ENCODE results near the gene USP9X. TPM values are rescaled to one million over a fixed set of nuclear protein-coding genes. Genes with fewer than 3 reads are reported as not detected.

Gene USP9X
- total RNA-seq, 2 experiments from 2014 or later, result 38.0 to 58.5 TPM

- no peaks in the 10 kb centered on the region for H4K20me1 ChIP-seq (ENCODE audit: insufficient read depth, low read length)
- no peak overlapping the region for H2AFZ ChIP-seq (ENCODE audit: low read length)
- ChIA-PET POLR2A (interaction anchor here (0.6 to 1.2 kb wide), 4 partner anchors 15 to 363 kb away, joined by 3 to 4 read pairs (median 3); no protein-coding TSS in a partner anchor), CTCF (ENCODE audit: unreplicated experiment) (no interaction called here)
- TF ChIP-seq CTCF (conservative IDR thresholded peaks at IDR 0.05; ENCODE audit: low read length) (no peak), EZH2phosphoT487 (IDR thresholded peaks at IDR 0.05; ENCODE audit: borderline replicate concordance, low read depth, low read length) (no peak)
- no peaks in the 10 kb centered on the region for H3K36me3 ChIP-seq (ENCODE audit: insufficient read depth, low read length)
- H3K4me2 ChIP-seq (ENCODE audit: low read length), result no peak overlapping the region
- no peaks in the 10 kb centered on the region for H3K79me2 ChIP-seq (ENCODE audit: insufficient read depth, low read depth, low read length)
- intact Hi-C loops (cut with micrococcal nuclease; ENCODE audit: unreplicated experiment), result no loop called here
- H3K4me3 ChIP-seq (ENCODE audit: low read depth, low read length, poor library complexity, severe bottlenecking), result no peak overlapping the region
- H3K4me1 ChIP-seq (ENCODE audit: insufficient read depth, low read length, poor library complexity, severe bottlenecking), result no peaks in the 10 kb centered on the region
- no TSS peak for BruUV-seq (replicated peaks)
- H3K9me2 ChIP-seq (ENCODE audit: insufficient read depth, low read length), result no peaks in the 10 kb centered on the region
- no peak for DNase-seq (ENCODE audit: low spot score)
- no peaks in the 10 kb centered on the region for H3K9me3 ChIP-seq (ENCODE audit: low read length)
- H3K27ac ChIP-seq (ENCODE audit: low read depth, low read length, poor library complexity, severe bottlenecking), result no peak overlapping the region
Observed at GRCh38 chrX:41241962-41242361, 156.7 kb downstream of the USP9X start.

GRCh38 chrX:41245641-41246040 lies 160.4 kb downstream of the USP9X start:
- TF ChIP-seq EZH2phosphoT487 (IDR thresholded peaks at IDR 0.05; ENCODE audit: borderline replicate concordance, low read depth, low read length), result no peak
- no peak for TF ChIP-seq CTCF (conservative IDR thresholded peaks at IDR 0.05; ENCODE audit: low read length)
- ChIA-PET POLR2A (no interaction called here), CTCF (ENCODE audit: unreplicated experiment) (no interaction called here)
- no TSS peak for BruUV-seq (replicated peaks)
- Histone ChIP-seq H3K4me2 (ENCODE audit: low read length) (no peak overlapping the region), H3K79me2 (ENCODE audit: insufficient read depth, low read depth, low read length) (no peaks in the 10 kb centered on the region), H3K36me3 (ENCODE audit: insufficient read depth, low read length) (no peaks in the 10 kb centered on the region), H2AFZ (ENCODE audit: low read length) (no peak overlapping the region), H3K9me3 (ENCODE audit: low read length) (no peaks in the 10 kb centered on the region), H3K4me3 (ENCODE audit: low read depth, low read length, poor library complexity, severe bottlenecking) (no peak overlapping the region), H3K9me2 (ENCODE audit: insufficient read depth, low read length) (no peaks in the 10 kb centered on the region), H3K27ac (ENCODE audit: low read depth, low read length, poor library complexity, severe bottlenecking) (no peak overlapping the region), H3K4me1 (ENCODE audit: insufficient read depth, low read length, poor library complexity, severe bottlenecking) (no peaks in the 10 kb centered on the region), H4K20me1 (ENCODE audit: insufficient read depth, low read length) (no peaks in the 10 kb centered on the region)
- no peak for DNase-seq (ENCODE audit: low spot score)
- intact Hi-C loops (cut with micrococcal nuclease; ENCODE audit: unreplicated experiment), result no loop called here

GRCh38 chrX:41250867-41251266 lies 165.6 kb downstream of the USP9X start:
- H3K27ac ChIP-seq (ENCODE audit: low read depth, low read length, poor library complexity, severe bottlenecking), result no peak overlapping the region
- intact Hi-C loops (cut with micrococcal nuclease; ENCODE audit: unreplicated experiment), result no loop called here
- H3K4me1 ChIP-seq (ENCODE audit: insufficient read depth, low read length, poor library complexity, severe bottlenecking), result no peaks in the 10 kb centered on the region
- no peak for TF ChIP-seq EZH2phosphoT487 (IDR thresholded peaks at IDR 0.05; ENCODE audit: borderline replicate concordance, low read depth, low read length)
- TF ChIP-seq CTCF (conservative IDR thresholded peaks at IDR 0.05; ENCODE audit: low read length), result no peak
- H2AFZ ChIP-seq (ENCODE audit: low read length), result no peak overlapping the region
- no peak for DNase-seq (ENCODE audit: low spot score)
- no TSS peak for BruUV-seq (replicated peaks)
- H4K20me1 ChIP-seq (ENCODE audit: insufficient read depth, low read length), result no peaks in the 10 kb centered on the region
- no peak overlapping the region for H3K4me3 ChIP-seq (ENCODE audit: low read depth, low read length, poor library complexity, severe bottlenecking)
- H3K9me3 ChIP-seq (ENCODE audit: low read length), result no peaks in the 10 kb centered on the region
- H3K9me2 ChIP-seq (ENCODE audit: insufficient read depth, low read length), result no peaks in the 10 kb centered on the region
- ChIA-PET CTCF (ENCODE audit: unreplicated experiment) (no interaction called here), POLR2A (no interaction called here)
- H3K36me3 ChIP-seq (ENCODE audit: insufficient read depth, low read length), result no peaks in the 10 kb centered on the region
- no peak overlapping the region for H3K4me2 ChIP-seq (ENCODE audit: low read length)
- H3K79me2 ChIP-seq (ENCODE audit: insufficient read depth, low read depth, low read length), result no peaks in the 10 kb centered on the region
